ENCODE data around the gene PLEKHG5. TPM values are rescaled to one million over a fixed set of nuclear protein-coding genes. Genes with fewer than 3 reads are reported as not detected.
A peak's percentile ranks its signal among the peaks of the same experiment; 100 is the strongest.
"Not testable (repeated sequence)": the region's sequence is repeated elsewhere in the genome, so short reads cannot be mapped to it uniquely, and the experiment has no call there.

PLEKHG5 gene
- total RNA-seq, 4 donors from 2014 or later = 17.9 to 42.7 (median 37.1) TPM

DNA sequence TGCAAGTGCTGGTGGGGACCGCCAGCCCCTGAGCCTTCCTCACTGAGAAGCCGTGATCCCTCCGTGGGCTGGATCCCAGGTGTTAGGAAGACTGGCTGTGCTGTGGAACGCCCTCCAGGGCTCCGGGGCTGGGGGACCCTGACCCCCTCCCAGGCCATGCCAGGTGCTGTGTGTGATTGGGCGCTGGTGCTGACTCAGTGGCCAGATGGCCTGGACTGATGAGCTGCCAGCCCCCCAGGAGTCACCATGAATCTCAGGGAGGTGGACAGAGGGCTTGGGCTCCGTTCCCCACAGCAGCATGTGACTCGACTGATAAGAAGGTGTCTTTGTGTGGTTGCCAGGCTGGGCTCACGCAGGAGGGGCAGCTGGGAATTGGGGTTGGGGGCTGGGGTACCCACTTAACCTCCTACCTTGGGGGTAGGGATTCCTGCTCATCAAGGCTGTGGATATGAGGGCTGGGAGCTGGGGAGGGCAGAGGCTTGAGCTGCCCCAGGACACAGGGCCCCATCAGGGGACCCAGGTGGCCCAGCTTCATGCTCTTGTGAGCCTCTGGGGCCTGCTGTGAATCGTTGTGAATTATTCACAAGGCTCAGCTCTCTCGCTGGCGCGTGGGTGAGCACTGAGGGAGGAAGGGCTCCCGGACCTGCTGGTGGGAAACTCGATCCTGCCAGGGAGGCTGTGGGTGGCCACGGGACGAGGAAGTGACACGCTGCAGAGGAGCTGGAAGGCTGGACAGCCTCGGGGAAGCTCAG lies 61.6 kb downstream of the PLEKHG5 start:
- 67% methylated on average over 14 of the region's 19 CpGs; no CpG with 5 or more reads in 1 of the 2 donors for WGBS, 2 donors (ENCODE audit: low coverage in 1 of 2)
- Histone ChIP-seq H3K27me3 (peaks cover 44% of the 10 kb centered on the region), H3K4me1 (peaks cover 9 to 35% (median 31%) of the 10 kb centered on the region in 4 donors)
- intact Hi-C loops (cut with DNase I; ENCODE audit: low total_unique reads); DNase-seq; H3K9me3 ChIP-seq; H3K27ac ChIP-seq; H3K4me3 ChIP-seq; in situ Hi-C loops (cut with MboI; ENCODE audit: low pct_ligation_motif_present in 1 of 4, low pct_unique_long_range_greater_than_20kb in 1 of 4, low sequenced_read_pairs in 3 of 4); H3K36me3 ChIP-seq: not testable (repeated sequence)

DNA sequence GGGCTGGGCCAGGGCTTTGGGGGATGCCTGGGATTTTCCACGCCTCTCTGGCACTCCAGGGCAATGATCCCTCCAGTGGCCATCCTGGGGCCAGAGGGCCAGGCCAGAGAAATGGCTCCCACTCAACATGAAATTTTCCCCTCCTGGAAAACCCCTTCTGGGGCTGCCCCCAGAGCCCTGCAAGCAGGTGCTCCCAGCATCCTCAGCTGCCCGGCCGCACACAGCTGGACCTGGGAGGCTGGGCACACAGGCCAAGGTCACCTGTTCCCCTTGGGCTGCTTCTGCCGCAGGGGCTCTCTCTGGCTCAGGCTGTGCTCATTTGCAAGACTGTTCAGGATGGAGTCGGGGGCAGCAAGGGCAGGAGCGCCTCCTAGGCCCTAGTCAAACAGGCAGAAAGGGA lies 63.0 kb downstream of the PLEKHG5 start:
- in situ Hi-C loops (cut with MboI; ENCODE audit: low pct_ligation_motif_present in 1 of 4, low pct_unique_long_range_greater_than_20kb in 1 of 4, low sequenced_read_pairs in 3 of 4); H3K9me3 ChIP-seq; H3K36me3 ChIP-seq; DNase-seq; H3K4me3 ChIP-seq; intact Hi-C loops (cut with DNase I; ENCODE audit: low total_unique reads): not testable (repeated sequence)
- peaks cover 16 to 46% (median 43%) of the 10 kb centered on the region in 4 donors for H3K4me1 ChIP-seq
- WGBS, 2 donors (ENCODE audit: low coverage in 1 of 2) = 62% methylated on average over 4 of the region's 6 CpGs; no CpG with 5 or more reads in 1 of the 2 donors
- H3K27me3 ChIP-seq = peaks cover 57% of the 10 kb centered on the region
- peak overlapping the region in 1 of 4 donors; percentile 76 for H3K27ac ChIP-seq

DNA sequence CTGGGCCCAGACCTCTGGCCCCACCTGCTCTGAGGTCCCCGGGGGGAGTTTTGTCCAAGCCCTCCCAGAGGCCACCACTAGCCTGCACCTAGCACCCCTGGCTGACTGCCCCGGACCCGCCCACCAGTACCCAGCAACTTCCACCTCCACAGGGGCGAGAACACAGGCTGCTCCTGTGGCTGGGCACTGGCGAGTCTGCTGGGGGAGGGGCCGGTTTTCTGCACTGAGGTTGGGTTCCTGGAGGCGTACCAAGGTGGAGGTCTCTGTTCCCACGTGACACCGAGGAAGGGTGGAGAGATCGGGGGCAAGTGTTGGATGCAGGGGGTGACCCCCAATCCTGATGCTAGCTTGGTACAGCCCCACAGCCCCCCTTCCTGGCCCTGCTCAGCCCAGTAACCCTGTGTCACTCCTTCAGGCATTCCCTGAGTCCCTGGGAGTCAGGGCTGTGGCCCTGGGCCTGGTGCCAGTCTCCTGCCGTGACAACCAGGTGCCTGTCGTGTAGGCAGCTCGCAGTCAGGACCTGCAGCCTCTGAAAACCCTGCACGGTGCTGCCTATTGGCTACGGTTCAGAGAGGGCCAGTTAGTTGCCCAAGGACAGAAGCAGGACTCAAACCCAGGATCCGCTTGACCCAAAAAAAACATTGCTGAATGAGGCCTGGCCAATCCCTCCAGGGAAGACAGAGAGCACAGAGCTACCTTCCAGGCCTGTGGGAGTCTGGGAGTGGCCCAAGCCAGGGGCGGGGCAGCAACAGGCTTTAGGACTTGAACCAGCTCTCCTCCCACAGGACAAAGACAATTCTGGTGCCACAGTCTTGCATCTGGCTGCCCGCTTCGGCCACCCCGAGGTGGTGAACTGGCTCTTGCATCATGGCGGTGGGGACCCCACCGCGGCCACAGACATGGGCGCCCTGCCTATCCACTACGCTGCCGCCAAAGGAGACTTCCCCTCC lies 63.8 kb downstream of the PLEKHG5 start:
- no peaks in the 10 kb centered on the region for H3K9me3 ChIP-seq
- DNase-seq = peak; percentile 69
- H3K27ac ChIP-seq = peak overlapping the region; percentile 11 to 76 (median 50)
- TF ChIP-seq POLR2AphosphoS5 (IDR thresholded peaks at IDR 0.05) (no peak), POLR2A (IDR thresholded peaks at IDR 0.05) (no peak), EP300 (IDR thresholded peaks at IDR 0.05; ENCODE audit: low read depth) (no peak)
- TF ChIP-seq, protein P1, sequence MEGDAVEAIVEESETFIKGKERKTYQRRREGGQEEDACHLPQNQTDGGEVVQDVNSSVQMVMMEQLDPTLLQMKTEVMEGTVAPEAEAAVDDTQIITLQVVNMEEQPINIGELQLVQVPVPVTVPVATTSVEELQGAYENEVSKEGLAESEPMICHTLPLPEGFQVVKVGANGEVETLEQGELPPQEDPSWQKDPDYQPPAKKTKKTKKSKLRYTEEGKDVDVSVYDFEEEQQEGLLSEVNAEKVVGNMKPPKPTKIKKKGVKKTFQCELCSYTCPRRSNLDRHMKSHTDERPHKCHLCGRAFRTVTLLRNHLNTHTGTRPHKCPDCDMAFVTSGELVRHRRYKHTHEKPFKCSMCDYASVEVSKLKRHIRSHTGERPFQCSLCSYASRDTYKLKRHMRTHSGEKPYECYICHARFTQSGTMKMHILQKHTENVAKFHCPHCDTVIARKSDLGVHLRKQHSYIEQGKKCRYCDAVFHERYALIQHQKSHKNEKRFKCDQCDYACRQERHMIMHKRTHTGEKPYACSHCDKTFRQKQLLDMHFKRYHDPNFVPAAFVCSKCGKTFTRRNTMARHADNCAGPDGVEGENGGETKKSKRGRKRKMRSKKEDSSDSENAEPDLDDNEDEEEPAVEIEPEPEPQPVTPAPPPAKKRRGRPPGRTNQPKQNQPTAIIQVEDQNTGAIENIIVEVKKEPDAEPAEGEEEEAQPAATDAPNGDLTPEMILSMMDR (IDR thresholded peaks at IDR 0.05) = no peak
- H3K4me1 ChIP-seq = peaks cover 16 to 49% (median 46%) of the 10 kb centered on the region in 4 donors
- no peak overlapping the region for H3K4me3 ChIP-seq
- H3K36me3 ChIP-seq = no peaks in the 10 kb centered on the region
- H3K27me3 ChIP-seq = peaks cover 63% of the 10 kb centered on the region
- in situ Hi-C loops (cut with MboI; ENCODE audit: low pct_ligation_motif_present in 1 of 4, low pct_unique_long_range_greater_than_20kb in 1 of 4, low sequenced_read_pairs in 3 of 4) = no loop called here
- intact Hi-C loops (cut with DNase I; ENCODE audit: low total_unique reads) = no loop called here
- 54% methylated on average over 22 of the region's 26 CpGs; no CpG with 5 or more reads in 1 of the 2 donors for WGBS, 2 donors (ENCODE audit: low coverage in 1 of 2)

DNA sequence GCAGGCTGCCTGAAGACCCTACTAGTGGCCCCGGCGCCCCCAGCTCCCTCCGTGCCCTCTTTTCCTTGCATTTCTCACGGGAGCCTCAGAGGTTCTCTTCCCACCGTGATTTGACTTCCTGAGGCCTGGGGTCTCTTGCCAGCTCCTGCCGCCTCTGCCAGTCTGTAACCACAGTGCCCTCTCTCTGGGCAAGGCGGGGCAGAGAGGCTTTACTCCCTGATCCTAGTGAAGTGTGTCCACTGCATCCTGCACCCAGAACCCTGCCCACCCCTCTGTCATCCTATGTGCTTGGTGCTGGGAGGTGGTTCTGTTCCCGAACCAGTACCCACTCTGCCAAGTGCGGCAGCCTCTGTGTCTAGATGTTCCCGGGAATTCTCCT lies 64.5 kb downstream of the PLEKHG5 start:
- H3K27me3 ChIP-seq = peaks cover 67% of the 10 kb centered on the region
- intact Hi-C loops (cut with DNase I; ENCODE audit: low total_unique reads) = no loop called here
- H3K4me3 ChIP-seq = no peak overlapping the region
- 70 to 77% methylated on average over 2 to 10 of the region's 10 CpGs for WGBS, 2 donors (ENCODE audit: low coverage in 1 of 2)
- H3K4me1 ChIP-seq = peaks cover 16 to 49% (median 46%) of the 10 kb centered on the region in 4 donors
- H3K36me3 ChIP-seq = no peaks in the 10 kb centered on the region
- no peak for DNase-seq
- H3K9me3 ChIP-seq = no peaks in the 10 kb centered on the region
- peak overlapping the region in 2 of 4 donors; percentile 11 to 76 for H3K27ac ChIP-seq
- TF ChIP-seq, protein P1 (IDR thresholded peaks at IDR 0.05) = no peak
- TF ChIP-seq POLR2AphosphoS5 (IDR thresholded peaks at IDR 0.05) (no peak), POLR2A (IDR thresholded peaks at IDR 0.05) (no peak), EP300 (IDR thresholded peaks at IDR 0.05; ENCODE audit: low read depth) (no peak)
- in situ Hi-C loops (cut with MboI; ENCODE audit: low pct_ligation_motif_present in 1 of 4, low pct_unique_long_range_greater_than_20kb in 1 of 4, low sequenced_read_pairs in 3 of 4) = no loop called here

Measured in transverse colon (tissue), 4 donors.